Activated naive CD4-positive, alpha-beta T cell treated with anti-CD3 and anti-CD28 coated beads for 36 hours (primary cell): ENCODE data around the gene ZNF343. TPM values are rescaled to one million over a fixed set of nuclear protein-coding genes. Genes with fewer than 3 reads are reported as not detected.

Experiments
- CTCF ChIA-PET: fragments of 350-600 bp; sonication (Branson Sonifier 250); formaldehyde crosslinking; loops from one replicate; lab custom pipeline; 2021; ENCODE audit warnings: antibody characterized with exemption; lab: Charles Lee
- DNase-seq: peaks from one replicate; pipeline ENCODE4 v3.0.0-alpha.2; 2020
- H3K27ac Mint-ChIP-seq: one replicate; pipeline ENCODE4 v1.8.0; 2021; ENCODE audit warnings: mild to moderate bottlenecking, mixed read lengths
- H3K27me3 Mint-ChIP-seq: one replicate; pipeline ENCODE4 v1.8.0; 2021; ENCODE audit warnings: low read depth, mixed read lengths
- H3K36me3 Mint-ChIP-seq: one replicate; pipeline ENCODE4 v1.8.0; 2021; ENCODE audit warnings: low read depth, mixed read lengths
- H3K4me1 Mint-ChIP-seq: one replicate; pipeline ENCODE4 v1.8.0; 2021; ENCODE audit warnings: low read depth, mixed read lengths
- H3K4me3 Mint-ChIP-seq: one replicate; pipeline ENCODE4 v1.8.0; 2021; ENCODE audit warnings: mild to moderate bottlenecking, moderate library complexity, mixed read lengths
- H3K9me3 Mint-ChIP-seq: one replicate; pipeline ENCODE4 v1.8.0; 2021; ENCODE audit warnings: mixed read lengths
- intact Hi-C: fragments of 100-400 bp; cut with micrococcal nuclease; formaldehyde crosslinking; loops from one replicate; pipeline ENCODE4 v1.15.1; 2023
- total RNA-seq, 2 experiments: library from RNA; stranded (reverse); gene quantifications; one replicate each; pipeline ENCODE4 v1.2.3, GENCODE V29; 2021

Gene ZNF343
- 1 to 10 TPM; 5.3 to 5.7 TPM for total RNA-seq

DNA sequence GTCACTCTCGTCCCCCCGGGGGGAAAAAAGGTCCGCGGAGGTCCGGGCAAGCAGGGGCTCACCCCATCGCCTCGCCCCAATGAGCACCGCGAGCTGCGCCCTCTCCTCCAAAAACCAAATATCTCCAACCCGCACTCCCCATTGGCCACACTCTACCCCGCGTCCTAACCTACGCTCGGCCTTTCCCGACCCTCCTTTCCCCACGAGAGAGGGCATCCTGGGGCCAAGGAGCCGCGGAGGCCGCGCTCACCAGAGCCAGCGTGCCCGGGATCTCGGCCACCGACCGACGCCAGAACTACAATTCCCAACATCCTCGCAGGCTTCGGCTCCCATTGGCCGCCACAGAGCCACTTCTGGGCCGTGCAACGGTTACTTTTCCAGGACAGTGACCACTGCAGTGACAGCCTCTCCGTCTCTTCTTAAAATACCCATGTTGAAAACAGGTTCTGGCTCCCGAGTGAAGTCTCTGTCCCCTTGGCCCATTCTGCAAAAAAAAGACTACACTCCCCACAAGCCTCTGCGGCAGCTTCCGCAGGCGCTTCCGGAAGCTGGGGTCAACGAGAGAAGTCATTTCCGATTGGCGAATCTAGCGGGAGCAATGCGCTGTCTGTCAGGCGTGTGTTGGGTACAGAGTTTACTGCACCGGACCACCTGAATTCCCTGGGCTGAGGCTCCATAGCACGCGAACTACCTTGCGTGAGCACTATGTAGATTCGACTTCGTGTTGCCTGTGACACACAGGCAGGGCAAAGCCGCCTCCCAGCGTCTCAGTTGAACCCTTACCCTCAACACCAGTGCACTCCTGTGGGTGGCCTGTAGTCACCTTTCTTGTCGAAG, at the start of gene ZNF343:
Gene ZNF343, minus strand, starts transcription at position 285 of the 837 bp plus-strand sequence. CDS start 15,020 bp downstream, outside the sequence.
- H3K9me3 Mint-ChIP-seq: no peaks in the 10 kb centered on the region
- intact Hi-C loops: loop anchor here (1.0 to 5.0 kb wide), 3 partner anchors 12 to 143 kb away; partner anchors contain the start of genes NOP56 and SNRPB
- CTCF ChIA-PET: interaction anchor here (0.6 to 9.9 kb wide), 4 partner anchors 9 to 138 kb away, joined by 3 to 74 read pairs (median 4); no protein-coding TSS in a partner anchor

GRCh38 chr20:2557873-2558580, 49.3 kb upstream of the ZNF343 start:
- H3K9me3 Mint-ChIP-seq: no peaks in the 10 kb centered on the region
- peaks cover 47% of the 10 kb centered on the region for H3K27me3 Mint-ChIP-seq
- CTCF ChIA-PET: interaction anchor here (1.0 to 1.3 kb wide), 2 partner anchors 36 to 106 kb away, joined by 3 to 5 read pairs; no protein-coding TSS in a partner anchor
- no peaks in the 10 kb centered on the region for H3K4me1 Mint-ChIP-seq
- no peak overlapping the region for H3K27ac Mint-ChIP-seq
- no peak for DNase-seq
- H3K4me3 Mint-ChIP-seq: peak overlapping the region; percentile 41
- no peaks in the 10 kb centered on the region for H3K36me3 Mint-ChIP-seq
- intact Hi-C loops: no loop called here

More for the DNA sequence above, at the start of gene ZNF343:
- Mint-ChIP-seq H3K36me3 (peaks cover 5% of the 10 kb centered on the region), H3K27ac (peak within 1 kb of the TSS; percentile 90), H3K4me1 (peaks cover 21% of the 10 kb centered on the region), H3K4me3 (peak within 1 kb of the TSS; percentile 99), H3K27me3 (peaks cover 3% of the 10 kb centered on the region)
- DNase-seq: peak; percentile 85

DNA sequence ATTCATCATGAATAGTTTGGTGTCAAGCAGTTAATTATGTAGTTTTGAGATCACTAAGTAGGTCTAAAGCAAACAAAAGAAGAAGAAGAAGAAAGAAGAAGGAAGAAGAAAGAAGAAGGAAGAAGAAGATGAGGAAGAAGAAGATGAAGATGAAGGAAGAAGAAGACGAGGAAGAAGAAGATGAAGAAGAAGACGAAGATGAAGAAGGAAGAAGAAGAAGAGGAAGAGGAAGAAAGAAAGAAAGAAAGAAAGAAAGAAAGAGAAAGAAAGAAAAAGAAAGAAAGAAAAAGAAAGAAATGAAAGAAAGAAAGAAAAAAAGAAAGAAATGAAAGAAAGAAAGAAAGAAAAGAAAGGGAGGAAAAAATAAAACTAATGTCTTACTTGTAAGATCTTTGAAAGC, 36.9 kb upstream of the ZNF343 start:
- DNase-seq: no peak
- peaks cover 23% of the 10 kb centered on the region for H3K27me3 Mint-ChIP-seq
- intact Hi-C loops: no loop called here
- no peaks in the 10 kb centered on the region for H3K36me3 Mint-ChIP-seq
- H3K27ac Mint-ChIP-seq: no peak overlapping the region
- no peak overlapping the region for H3K4me3 Mint-ChIP-seq
- CTCF ChIA-PET: interaction anchor here (0.7 to 2.5 kb wide), 2 partner anchors 24 to 28 kb away, joined by 3 to 8 read pairs; no protein-coding TSS in a partner anchor
- H3K9me3 Mint-ChIP-seq: no peaks in the 10 kb centered on the region
- no peaks in the 10 kb centered on the region for H3K4me1 Mint-ChIP-seq

DNA sequence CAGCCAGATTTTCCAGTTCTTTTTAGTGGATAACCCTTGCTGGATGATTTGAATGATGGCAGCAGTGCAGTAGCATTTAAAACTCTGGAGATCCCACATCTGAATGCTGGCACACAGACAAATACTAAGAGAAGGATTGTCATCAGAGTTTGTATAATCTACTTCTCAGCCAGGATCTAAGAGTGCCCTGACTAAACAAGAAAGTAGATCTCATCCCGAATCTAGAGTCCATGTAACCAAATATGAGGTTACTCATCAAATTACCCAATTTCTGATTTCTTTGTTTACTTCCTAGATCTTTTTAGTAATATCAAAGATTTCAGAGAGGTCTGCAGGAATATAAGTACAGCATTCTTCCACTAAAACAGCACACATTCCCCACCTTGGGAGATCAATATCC, 35.5 kb upstream of the ZNF343 start:
- H3K36me3 Mint-ChIP-seq: no peaks in the 10 kb centered on the region
- DNase-seq: no peak
- H3K27ac Mint-ChIP-seq: no peak overlapping the region
- no peaks in the 10 kb centered on the region for H3K9me3 Mint-ChIP-seq
- CTCF ChIA-PET: no interaction called here
- H3K4me3 Mint-ChIP-seq: no peak overlapping the region
- intact Hi-C loops: no loop called here
- H3K4me1 Mint-ChIP-seq: no peaks in the 10 kb centered on the region
- peaks cover 23% of the 10 kb centered on the region for H3K27me3 Mint-ChIP-seq

GRCh38 chr20:2542361-2542760, 33.6 kb upstream of the ZNF343 start:
- intact Hi-C loops: no loop called here
- Mint-ChIP-seq H3K9me3 (no peaks in the 10 kb centered on the region), H3K36me3 (no peaks in the 10 kb centered on the region), H3K4me3 (no peak overlapping the region), H3K27ac (no peak overlapping the region), H3K4me1 (no peaks in the 10 kb centered on the region), H3K27me3 (peaks cover 30% of the 10 kb centered on the region)
- CTCF ChIA-PET: interaction anchor here (1.4 to 1.8 kb wide), 2 partner anchors 20 to 33 kb away, joined by 3 to 5 read pairs; no protein-coding TSS in a partner anchor
- DNase-seq: no peak

DNA sequence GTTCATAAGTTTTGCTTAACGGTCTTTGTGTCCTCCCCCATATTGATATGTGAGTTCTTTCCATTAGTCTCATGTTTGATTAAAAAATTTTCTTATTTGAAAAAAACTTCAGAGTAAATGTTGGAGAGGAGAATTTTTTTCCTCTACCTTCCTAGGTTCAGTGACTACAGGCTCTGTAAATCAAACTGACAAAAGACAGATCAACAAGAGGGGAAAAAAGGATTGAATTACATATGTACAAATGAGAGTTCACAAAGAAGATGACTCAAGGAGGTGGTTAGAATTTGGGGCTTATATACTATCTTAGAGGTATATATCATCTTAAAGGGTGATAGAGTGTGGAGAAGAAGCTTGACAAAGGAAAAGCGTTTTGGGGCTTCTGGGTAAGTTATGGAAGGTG, 33.2 kb upstream of the ZNF343 start:
- CTCF ChIA-PET: interaction anchor here (0.6 to 1.8 kb wide), 3 partner anchors 20 to 335 kb away, joined by 3 to 5 read pairs (median 3); no protein-coding TSS in a partner anchor
- Mint-ChIP-seq H3K4me3 (no peak overlapping the region), H3K36me3 (no peaks in the 10 kb centered on the region), H3K4me1 (no peaks in the 10 kb centered on the region), H3K27ac (no peak overlapping the region), H3K9me3 (no peaks in the 10 kb centered on the region), H3K27me3 (peaks cover 30% of the 10 kb centered on the region)
- DNase-seq: no peak
- intact Hi-C loops: no loop called here

GRCh38 chr20:2538931-2539720, 30.4 kb upstream of the ZNF343 start:
- H3K27ac Mint-ChIP-seq: no peak overlapping the region
- intact Hi-C loops: no loop called here
- no peak for DNase-seq
- no peaks in the 10 kb centered on the region for H3K36me3 Mint-ChIP-seq
- H3K4me3 Mint-ChIP-seq: no peak overlapping the region
- CTCF ChIA-PET: interaction anchor here (0.7 to 1.4 kb wide), 3 partner anchors 10 to 18 kb away, joined by 3 to 12 read pairs (median 4); no protein-coding TSS in a partner anchor
- H3K27me3 Mint-ChIP-seq: peaks cover 18% of the 10 kb centered on the region
- no peaks in the 10 kb centered on the region for H3K4me1 Mint-ChIP-seq
- H3K9me3 Mint-ChIP-seq: no peaks in the 10 kb centered on the region

DNA sequence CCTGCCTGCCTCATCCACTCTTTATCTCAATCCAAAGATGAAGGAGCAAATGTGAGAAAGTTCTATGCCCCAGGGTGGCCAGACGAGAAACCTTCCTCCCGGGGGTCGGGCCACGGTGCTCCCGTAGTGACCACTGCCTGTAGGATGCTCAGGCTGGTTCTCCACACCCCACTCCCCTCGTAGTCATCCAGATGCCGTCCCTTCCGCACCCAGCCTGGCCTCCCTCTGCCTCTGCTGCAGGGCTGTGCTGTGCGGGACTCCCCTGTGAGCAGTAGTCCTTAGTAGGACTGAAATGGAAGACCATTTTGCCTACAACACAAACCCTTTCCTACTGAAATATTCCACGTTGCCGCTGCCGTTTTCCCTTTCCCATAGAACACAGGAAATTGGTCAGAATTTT, 29.6 kb upstream of the ZNF343 start:
- Mint-ChIP-seq H3K4me1 (no peaks in the 10 kb centered on the region), H3K36me3 (no peaks in the 10 kb centered on the region), H3K9me3 (no peaks in the 10 kb centered on the region), H3K27ac (no peak overlapping the region), H3K27me3 (peaks cover 17% of the 10 kb centered on the region), H3K4me3 (no peak overlapping the region)
- CTCF ChIA-PET: no interaction called here
- no peak for DNase-seq
- intact Hi-C loops: no loop called here

DNA sequence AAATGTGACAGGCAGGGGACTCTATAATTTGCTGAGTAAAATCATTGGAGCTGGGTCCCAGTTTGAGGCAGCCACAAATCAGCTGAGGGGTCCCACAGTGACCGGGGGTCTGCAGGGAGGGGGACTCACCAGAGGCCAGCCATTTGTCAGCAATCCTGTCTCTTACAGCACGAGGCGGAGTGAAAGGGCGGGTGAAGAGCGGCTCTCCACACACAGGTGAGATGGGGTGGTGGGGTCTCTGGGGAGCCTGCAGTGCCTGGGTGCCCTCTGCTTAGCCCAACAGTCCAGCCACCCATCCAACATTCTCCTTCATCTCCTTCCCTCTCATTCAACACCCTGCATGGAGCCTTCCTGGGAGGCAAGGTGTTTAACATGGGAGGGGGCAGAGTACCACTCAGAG, 28.4 kb upstream of the ZNF343 start:
- Mint-ChIP-seq H3K9me3 (no peaks in the 10 kb centered on the region), H3K27ac (no peak overlapping the region), H3K4me1 (no peaks in the 10 kb centered on the region), H3K4me3 (no peak overlapping the region), H3K27me3 (peaks cover 15% of the 10 kb centered on the region), H3K36me3 (no peaks in the 10 kb centered on the region)
- DNase-seq: no peak
- intact Hi-C loops: no loop called here
- CTCF ChIA-PET: no interaction called here

- Mint-ChIP-seq H3K27ac (no peak within 1 kb of the TSS), H3K4me1 (no peaks in the 10 kb centered on the region), H3K4me3 (no peak within 1 kb of the TSS), H3K27me3 (peaks cover 15% of the 10 kb centered on the region), H3K9me3 (no peaks in the 10 kb centered on the region), H3K36me3 (no peaks in the 10 kb centered on the region)
- intact Hi-C loops: no loop called here
- CTCF ChIA-PET: no interaction called here
- DNase-seq: no peak
These were observed 27.9 kb upstream of the ZNF343 start, which contains the start of gene TMC2 for GRCh38 chr20:2536560-2536986. Gene TMC2 (plus strand): TSS chr20:2536573. CDS start chr20:2536622, 49 bp downstream.

GRCh38 chr20:2535711-2536559, 27.2 kb upstream of the ZNF343 start:
- Mint-ChIP-seq H3K36me3 (no peaks in the 10 kb centered on the region), H3K9me3 (no peaks in the 10 kb centered on the region), H3K4me1 (no peaks in the 10 kb centered on the region), H3K27ac (no peak overlapping the region), H3K4me3 (no peak overlapping the region), H3K27me3 (peaks cover 14% of the 10 kb centered on the region)
- CTCF ChIA-PET: no interaction called here
- no peak for DNase-seq
- intact Hi-C loops: no loop called here
